GM23338 (cell line): ENCODE measurements around the gene VASN. TPM values are rescaled to one million over a fixed set of nuclear protein-coding genes. Genes with fewer than 3 reads are reported as not detected.

Experiments used
- ATAC-seq: fragments of 200-7000 bp; cut with Tn5 transposase; 3 replicates; pipeline ENCODE4 v1.9.1; 2020
- DNase-seq: peaks from one replicate; pipeline ENCODE4 v3.0.0-alpha.2; 2015; ENCODE audit warnings: low spot score
- H2AFZ ChIP-seq: fragments of 200-600 bp; sonication (generic); 2 replicates; pipeline ENCODE4 v1.8.0; 2016; ENCODE audit warnings: antibody characterized with exemption, mild to moderate bottlenecking, moderate library complexity
- H3F3A ChIP-seq: fragments of 200-600 bp; sonication (generic); replicated peaks from 2 replicates; pipeline ENCODE4 v1.8.0; 2017; ENCODE audit warnings: antibody characterized with exemption, mixed run types, low read depth
- H3K27ac ChIP-seq: fragments of 200-600 bp; sonication (generic); 2 replicates; pipeline ENCODE4 v1.6.1; 2016; ENCODE audit warnings: low read depth
- H3K27me3 ChIP-seq: fragments of 200-600 bp; sonication (generic); 2 replicates; pipeline ENCODE4 v1.8.0; 2016; ENCODE audit warnings: mild to moderate bottlenecking, mixed run types, moderate library complexity; ENCODE audit not compliant: insufficient read depth
- H3K36me3 ChIP-seq: fragments of 200-600 bp; sonication (generic); 2 replicates; pipeline ENCODE4 v1.8.0; 2016; ENCODE audit warnings: mild to moderate bottlenecking; ENCODE audit not compliant: insufficient read depth
- H3K4me1 ChIP-seq: fragments of 200-600 bp; sonication (generic); 2 replicates; pipeline ENCODE4 v1.8.0; 2016; ENCODE audit warnings: mild to moderate bottlenecking, moderate library complexity; ENCODE audit not compliant: insufficient read depth
- H3K4me2 ChIP-seq: fragments of 200-600 bp; sonication (generic); 2 replicates; pipeline ENCODE4 v1.7.1; 2017; ENCODE audit warnings: mixed run types
- H3K4me3 ChIP-seq: fragments of 200-600 bp; sonication (generic); 2 replicates; pipeline ENCODE4 v1.6.1; 2016; ENCODE audit warnings: mixed run types
- H3K79me2 ChIP-seq: fragments of 200-600 bp; sonication (generic); replicated peaks from 2 replicates; pipeline ENCODE4 v1.8.0; 2017; ENCODE audit warnings: mild to moderate bottlenecking; ENCODE audit not compliant: insufficient read depth
- H3K9me2 ChIP-seq: fragments of 200-600 bp; sonication (generic); 2 replicates; pipeline ENCODE4 v1.8.0; 2017; ENCODE audit not compliant: insufficient read depth
- H4K20me1 ChIP-seq: fragments of 200-600 bp; sonication (generic); replicated peaks from 2 replicates; pipeline ENCODE4 v1.8.0; 2017; ENCODE audit warnings: mild to moderate bottlenecking; ENCODE audit not compliant: insufficient read depth
- H3K27ac Mint-ChIP-seq: 2 replicates; pipeline ENCODE4 v1.8.0; 2020; ENCODE audit warnings: inconsistent platforms, mild to moderate bottlenecking, moderate library complexity, mixed read lengths
- H3K27me3 Mint-ChIP-seq: 3 replicates; pipeline ENCODE4 v1.8.0; 2022; ENCODE audit warnings: low read depth, mild to moderate bottlenecking, moderate library complexity, mixed read lengths, inconsistent platforms; ENCODE audit not compliant: insufficient read depth, poor library complexity
- H3K36me3 Mint-ChIP-seq: 3 replicates; pipeline ENCODE4 v1.8.0; 2021; ENCODE audit warnings: low read depth, mild to moderate bottlenecking, inconsistent platforms, moderate library complexity, mixed read lengths
- H3K4me1 Mint-ChIP-seq: 3 replicates; pipeline ENCODE4 v1.8.0; 2020; ENCODE audit warnings: mild to moderate bottlenecking, inconsistent platforms, mixed read lengths
- H3K4me3 Mint-ChIP-seq: 3 replicates; pipeline ENCODE4 v1.8.0; 2021; ENCODE audit warnings: moderate library complexity, mild to moderate bottlenecking, inconsistent platforms, mixed read lengths
- H3K9me3 Mint-ChIP-seq: 3 replicates; pipeline ENCODE4 v1.8.0; 2020; ENCODE audit warnings: moderate library complexity, mild to moderate bottlenecking, inconsistent platforms, mixed read lengths
- CTCF ChIP-seq, 2 experiments: fragments of 200-600 bp in 1 of 2; sonication (generic) in 1 of 2; conservative IDR thresholded peaks; 2 replicates each; pipeline versions ENCODE4 v1.5.1 to v1.6.1; 2016 to 2017; ENCODE audit warnings: antibody characterized with exemption in 2 of 2, low read depth in 2 of 2, mild to moderate bottlenecking in 2 of 2, moderate library complexity in 1 of 2
- EZH2 ChIP-seq: fragments of 200-600 bp; sonication (generic); IDR thresholded peaks from one replicate; pipeline ENCODE4 v1.8.0; 2017; ENCODE audit warnings: antibody characterized with exemption, mild to moderate bottlenecking, low read depth; ENCODE audit not compliant: unreplicated experiment
- EZH2phosphoT487 ChIP-seq: fragments of 200-600 bp; sonication (generic); IDR thresholded peaks from one replicate; pipeline ENCODE4 v1.8.1; 2018; ENCODE audit warnings: antibody characterized with exemption; ENCODE audit not compliant: unreplicated experiment
- JUNB ChIP-seq: IDR thresholded peaks from one replicate; pipeline ENCODE4 v1.6.1; 2016; ENCODE audit warnings: antibody characterized with exemption; ENCODE audit not compliant: unreplicated experiment
- NANOG ChIP-seq: IDR thresholded peaks from 2 replicates; pipeline ENCODE4 v1.6.1; 2016; ENCODE audit warnings: antibody characterized with exemption, borderline replicate concordance
- STAT1 ChIP-seq: IDR thresholded peaks from one replicate; pipeline ENCODE4 v1.6.1; 2016; ENCODE audit warnings: antibody characterized with exemption; ENCODE audit not compliant: unreplicated experiment
- ZNF114 ChIP-seq: fragments of 250-450 bp; sonication (Bioruptor Pico); IDR thresholded peaks from 2 replicates; pipeline ENCODE4 v1.5.0; 2020; ENCODE audit warnings: mild to moderate bottlenecking, moderate library complexity
- ZNF331 ChIP-seq: fragments of 250-450 bp; sonication (Bioruptor Pico); IDR thresholded peaks from 2 replicates; pipeline ENCODE4 v1.5.0; 2020; ENCODE audit warnings: low read depth, mild to moderate bottlenecking, moderate library complexity
- polyA plus RNA-seq: library from polyadenylated mRNA; unstranded; fragments of >200 nt; fragmentation: Nextera tagmentation; extraction: Ambion mirVana; gene quantifications from 2 replicates; pipeline ENCODE4 v1.2.1, GENCODE V29; 2016
- total RNA-seq: library from RNA; depleted of rRNA; stranded (reverse); fragments of >200 nt; shearing (Covaris generic); gene quantifications from 2 replicates; pipeline ENCODE4 v1.2.3, GENCODE V29; 2014
- TF ChIP-seq, protein P1 (sequence below): IDR thresholded peaks from 2 replicates; pipeline ENCODE4 v1.6.1; 2016; ENCODE audit warnings: antibody characterized with exemption
- TF ChIP-seq, protein P2 (sequence below): IDR thresholded peaks from one replicate; pipeline ENCODE4 v1.6.1; 2018; ENCODE audit warnings: antibody characterized with exemption; ENCODE audit not compliant: unreplicated experiment
- TF ChIP-seq, protein P3 (sequence below): fragments of 250-450 bp; sonication (Bioruptor Pico); IDR thresholded peaks from 2 replicates; pipeline ENCODE4 v1.5.0; 2020; ENCODE audit warnings: mild to moderate bottlenecking, moderate library complexity

Gene VASN
- total and polyA plus RNA-seq, 2 experiments from 2014 or later = 8.0 to 15.5 TPM

DNA sequence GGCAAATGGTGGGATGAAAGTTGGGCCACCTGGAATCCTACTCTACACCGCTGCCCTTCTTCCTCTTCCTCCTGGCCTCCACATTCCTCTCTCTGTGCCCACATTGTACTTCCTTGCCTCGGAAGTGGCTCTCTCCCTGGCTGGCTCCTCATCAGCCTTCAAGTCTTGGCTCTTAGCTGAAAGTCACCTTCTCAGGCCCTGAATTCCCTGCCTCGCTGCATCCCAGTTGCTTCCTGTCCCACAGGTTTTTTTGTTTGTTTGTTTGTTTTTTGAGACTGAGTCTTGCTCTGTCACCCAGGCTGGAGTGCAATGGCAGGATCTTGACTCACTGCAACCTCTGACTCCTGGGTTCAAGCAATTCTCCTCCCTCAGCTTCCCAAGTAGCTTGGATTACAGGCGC is 18.0 kb upstream of the VASN start:
- Mint-ChIP-seq H3K27ac (peak overlapping the region; percentile 19; the same call in 1 of the 2 replicates), H3K9me3 (no peaks in the 10 kb centered on the region; the same call in 1 of the 3 replicates), H3K27me3 (peaks cover 12% of the 10 kb centered on the region), H3K4me3 (no peak overlapping the region), H3K4me1 (peaks cover 9% of the 10 kb centered on the region; the same call in 2 of the 3 replicates), H3K36me3 (peaks cover 3% of the 10 kb centered on the region; the same call in 2 of the 3 replicates)
- Histone ChIP-seq H3K36me3 (no peaks in the 10 kb centered on the region), H4K20me1 (peaks cover 9% of the 10 kb centered on the region; the same call in 1 of the 2 replicates), H3F3A (peaks cover 14% of the 10 kb centered on the region), H2AFZ (no peak overlapping the region), H3K4me3 (no peak overlapping the region), H3K9me2 (no peaks in the 10 kb centered on the region), H3K27ac (0 out of 2 replicates have a peak overlapping the region, but pooled peaks have one; percentile 39), H3K27me3 (no peaks in the 10 kb centered on the region), H3K4me2 (no peak overlapping the region), H3K4me1 (peaks cover 7% of the 10 kb centered on the region), H3K79me2 (peaks cover 23% of the 10 kb centered on the region)
- TF ChIP-seq, protein P1, sequence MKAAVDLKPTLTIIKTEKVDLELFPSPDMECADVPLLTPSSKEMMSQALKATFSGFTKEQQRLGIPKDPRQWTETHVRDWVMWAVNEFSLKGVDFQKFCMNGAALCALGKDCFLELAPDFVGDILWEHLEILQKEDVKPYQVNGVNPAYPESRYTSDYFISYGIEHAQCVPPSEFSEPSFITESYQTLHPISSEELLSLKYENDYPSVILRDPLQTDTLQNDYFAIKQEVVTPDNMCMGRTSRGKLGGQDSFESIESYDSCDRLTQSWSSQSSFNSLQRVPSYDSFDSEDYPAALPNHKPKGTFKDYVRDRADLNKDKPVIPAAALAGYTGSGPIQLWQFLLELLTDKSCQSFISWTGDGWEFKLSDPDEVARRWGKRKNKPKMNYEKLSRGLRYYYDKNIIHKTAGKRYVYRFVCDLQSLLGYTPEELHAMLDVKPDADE = no peak
- TF ChIP-seq EZH2 = no peak
- TF ChIP-seq, protein P2, sequence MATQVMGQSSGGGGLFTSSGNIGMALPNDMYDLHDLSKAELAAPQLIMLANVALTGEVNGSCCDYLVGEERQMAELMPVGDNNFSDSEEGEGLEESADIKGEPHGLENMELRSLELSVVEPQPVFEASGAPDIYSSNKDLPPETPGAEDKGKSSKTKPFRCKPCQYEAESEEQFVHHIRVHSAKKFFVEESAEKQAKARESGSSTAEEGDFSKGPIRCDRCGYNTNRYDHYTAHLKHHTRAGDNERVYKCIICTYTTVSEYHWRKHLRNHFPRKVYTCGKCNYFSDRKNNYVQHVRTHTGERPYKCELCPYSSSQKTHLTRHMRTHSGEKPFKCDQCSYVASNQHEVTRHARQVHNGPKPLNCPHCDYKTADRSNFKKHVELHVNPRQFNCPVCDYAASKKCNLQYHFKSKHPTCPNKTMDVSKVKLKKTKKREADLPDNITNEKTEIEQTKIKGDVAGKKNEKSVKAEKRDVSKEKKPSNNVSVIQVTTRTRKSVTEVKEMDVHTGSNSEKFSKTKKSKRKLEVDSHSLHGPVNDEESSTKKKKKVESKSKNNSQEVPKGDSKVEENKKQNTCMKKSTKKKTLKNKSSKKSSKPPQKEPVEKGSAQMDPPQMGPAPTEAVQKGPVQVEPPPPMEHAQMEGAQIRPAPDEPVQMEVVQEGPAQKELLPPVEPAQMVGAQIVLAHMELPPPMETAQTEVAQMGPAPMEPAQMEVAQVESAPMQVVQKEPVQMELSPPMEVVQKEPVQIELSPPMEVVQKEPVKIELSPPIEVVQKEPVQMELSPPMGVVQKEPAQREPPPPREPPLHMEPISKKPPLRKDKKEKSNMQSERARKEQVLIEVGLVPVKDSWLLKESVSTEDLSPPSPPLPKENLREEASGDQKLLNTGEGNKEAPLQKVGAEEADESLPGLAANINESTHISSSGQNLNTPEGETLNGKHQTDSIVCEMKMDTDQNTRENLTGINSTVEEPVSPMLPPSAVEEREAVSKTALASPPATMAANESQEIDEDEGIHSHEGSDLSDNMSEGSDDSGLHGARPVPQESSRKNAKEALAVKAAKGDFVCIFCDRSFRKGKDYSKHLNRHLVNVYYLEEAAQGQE = no peak
- no peak for TF ChIP-seq CTCF (conservative IDR thresholded peaks at IDR 0.05; ENCODE audit: low read depth in 2 of 2)
- TF ChIP-seq ZNF331 (CRISPR knock-in tag) = no peak
- no peak for TF ChIP-seq ZNF114 (CRISPR knock-in tag)
- TF ChIP-seq, protein P3, sequence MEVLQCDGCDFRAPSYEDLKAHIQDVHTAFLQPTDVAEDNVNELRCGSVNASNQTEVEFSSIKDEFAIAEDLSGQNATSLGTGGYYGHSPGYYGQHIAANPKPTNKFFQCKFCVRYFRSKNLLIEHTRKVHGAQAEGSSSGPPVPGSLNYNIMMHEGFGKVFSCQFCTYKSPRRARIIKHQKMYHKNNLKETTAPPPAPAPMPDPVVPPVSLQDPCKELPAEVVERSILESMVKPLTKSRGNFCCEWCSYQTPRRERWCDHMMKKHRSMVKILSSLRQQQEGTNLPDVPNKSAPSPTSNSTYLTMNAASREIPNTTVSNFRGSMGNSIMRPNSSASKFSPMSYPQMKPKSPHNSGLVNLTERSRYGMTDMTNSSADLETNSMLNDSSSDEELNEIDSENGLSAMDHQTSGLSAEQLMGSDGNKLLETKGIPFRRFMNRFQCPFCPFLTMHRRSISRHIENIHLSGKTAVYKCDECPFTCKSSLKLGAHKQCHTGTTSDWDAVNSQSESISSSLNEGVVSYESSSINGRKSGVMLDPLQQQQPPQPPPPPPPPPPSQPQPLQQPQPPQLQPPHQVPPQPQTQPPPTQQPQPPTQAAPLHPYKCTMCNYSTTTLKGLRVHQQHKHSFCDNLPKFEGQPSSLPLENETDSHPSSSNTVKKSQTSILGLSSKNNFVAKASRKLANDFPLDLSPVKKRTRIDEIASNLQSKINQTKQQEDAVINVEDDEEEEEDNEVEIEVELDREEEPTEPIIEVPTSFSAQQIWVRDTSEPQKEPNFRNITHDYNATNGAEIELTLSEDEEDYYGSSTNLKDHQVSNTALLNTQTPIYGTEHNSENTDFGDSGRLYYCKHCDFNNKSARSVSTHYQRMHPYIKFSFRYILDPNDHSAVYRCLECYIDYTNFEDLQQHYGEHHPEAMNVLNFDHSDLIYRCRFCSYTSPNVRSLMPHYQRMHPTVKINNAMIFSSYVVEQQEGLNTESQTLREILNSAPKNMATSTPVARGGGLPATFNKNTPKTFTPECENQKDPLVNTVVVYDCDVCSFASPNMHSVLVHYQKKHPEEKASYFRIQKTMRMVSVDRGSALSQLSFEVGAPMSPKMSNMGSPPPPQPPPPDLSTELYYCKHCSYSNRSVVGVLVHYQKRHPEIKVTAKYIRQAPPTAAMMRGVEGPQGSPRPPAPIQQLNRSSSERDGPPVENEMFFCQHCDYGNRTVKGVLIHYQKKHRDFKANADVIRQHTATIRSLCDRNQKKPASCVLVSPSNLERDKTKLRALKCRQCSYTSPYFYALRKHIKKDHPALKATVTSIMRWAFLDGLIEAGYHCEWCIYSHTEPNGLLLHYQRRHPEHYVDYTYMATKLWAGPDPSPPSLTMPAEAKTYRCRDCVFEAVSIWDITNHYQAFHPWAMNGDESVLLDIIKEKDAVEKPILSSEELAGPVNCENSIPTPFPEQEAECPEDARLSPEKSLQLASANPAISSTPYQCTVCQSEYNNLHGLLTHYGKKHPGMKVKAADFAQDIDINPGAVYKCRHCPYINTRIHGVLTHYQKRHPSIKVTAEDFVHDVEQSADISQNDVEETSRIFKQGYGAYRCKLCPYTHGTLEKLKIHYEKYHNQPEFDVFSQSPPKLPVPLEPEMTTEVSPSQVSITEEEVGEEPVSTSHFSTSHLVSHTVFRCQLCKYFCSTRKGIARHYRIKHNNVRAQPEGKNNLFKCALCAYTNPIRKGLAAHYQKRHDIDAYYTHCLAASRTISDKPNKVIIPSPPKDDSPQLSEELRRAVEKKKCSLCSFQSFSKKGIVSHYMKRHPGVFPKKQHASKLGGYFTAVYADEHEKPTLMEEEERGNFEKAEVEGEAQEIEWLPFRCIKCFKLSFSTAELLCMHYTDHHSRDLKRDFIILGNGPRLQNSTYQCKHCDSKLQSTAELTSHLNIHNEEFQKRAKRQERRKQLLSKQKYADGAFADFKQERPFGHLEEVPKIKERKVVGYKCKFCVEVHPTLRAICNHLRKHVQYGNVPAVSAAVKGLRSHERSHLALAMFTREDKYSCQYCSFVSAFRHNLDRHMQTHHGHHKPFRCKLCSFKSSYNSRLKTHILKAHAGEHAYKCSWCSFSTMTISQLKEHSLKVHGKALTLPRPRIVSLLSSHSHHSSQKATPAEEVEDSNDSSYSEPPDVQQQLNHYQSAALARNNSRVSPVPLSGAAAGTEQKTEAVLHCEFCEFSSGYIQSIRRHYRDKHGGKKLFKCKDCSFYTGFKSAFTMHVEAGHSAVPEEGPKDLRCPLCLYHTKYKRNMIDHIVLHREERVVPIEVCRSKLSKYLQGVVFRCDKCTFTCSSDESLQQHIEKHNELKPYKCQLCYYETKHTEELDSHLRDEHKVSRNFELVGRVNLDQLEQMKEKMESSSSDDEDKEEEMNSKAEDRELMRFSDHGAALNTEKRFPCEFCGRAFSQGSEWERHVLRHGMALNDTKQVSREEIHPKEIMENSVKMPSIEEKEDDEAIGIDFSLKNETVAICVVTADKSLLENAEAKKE (CRISPR knock-in tag) = no peak
- TF ChIP-seq EZH2phosphoT487 = no peak
- no peak for TF ChIP-seq NANOG
- no peak for TF ChIP-seq JUNB
- TF ChIP-seq STAT1 = no peak
- DNase-seq (no peak), ATAC-seq (no peak)
